T-helper 1 cell treated with Interleukin-12 subunit alpha and Interleukin-12 subunit beta and Interleukin-4 antibody, amounts not matched to agents 30 μg/mL and 1 μg/mL, for 36 hours (primary cell): Measurements from ENCODE around the gene RAB5IF.
"Not testable (repeated sequence)": the region's sequence is repeated elsewhere in the genome, so short reads cannot be mapped to it uniquely, and the experiment has no call there.

Experiments
- H3K27ac Mint-ChIP-seq: one replicate; pipeline ENCODE4 v1.8.0; 2021; ENCODE audit warnings: mild to moderate bottlenecking, mixed read lengths
- H3K27me3 Mint-ChIP-seq: one replicate; pipeline ENCODE4 v1.8.0; 2021; ENCODE audit warnings: low read depth, mixed read lengths
- H3K36me3 Mint-ChIP-seq: one replicate; pipeline ENCODE4 v1.8.0; 2021; ENCODE audit warnings: low read depth, mixed read lengths
- H3K4me1 Mint-ChIP-seq: one replicate; pipeline ENCODE4 v1.8.0; 2021; ENCODE audit warnings: low read depth, mixed read lengths
- H3K4me3 Mint-ChIP-seq: one replicate; pipeline ENCODE4 v1.8.0; 2021; ENCODE audit warnings: mild to moderate bottlenecking, moderate library complexity, mixed read lengths
- H3K9me3 Mint-ChIP-seq: one replicate; pipeline ENCODE4 v1.8.0; 2021; ENCODE audit warnings: mixed read lengths

The RAB5IF gene

GRCh38 chr20:36632147-36632486, 26.5 kb downstream of the RAB5IF start:
- H3K4me1 Mint-ChIP-seq: peaks cover 35% of the 10 kb centered on the region
- H3K27ac Mint-ChIP-seq: peak overlapping the region; percentile 45
- no peak overlapping the region for H3K4me3 Mint-ChIP-seq
- H3K9me3 Mint-ChIP-seq: no peaks in the 10 kb centered on the region
- H3K27me3 Mint-ChIP-seq: no peaks in the 10 kb centered on the region
- peaks cover 58% of the 10 kb centered on the region for H3K36me3 Mint-ChIP-seq

GRCh38 chr20:36632487-36633284, 27.1 kb downstream of the RAB5IF start:
- H3K27me3 Mint-ChIP-seq: no peaks in the 10 kb centered on the region
- H3K4me1 Mint-ChIP-seq: peaks cover 35% of the 10 kb centered on the region
- peak overlapping the region; percentile 45 for H3K27ac Mint-ChIP-seq
- no peak overlapping the region for H3K4me3 Mint-ChIP-seq
- H3K9me3 Mint-ChIP-seq: no peaks in the 10 kb centered on the region
- peaks cover 55% of the 10 kb centered on the region for H3K36me3 Mint-ChIP-seq

DNA sequence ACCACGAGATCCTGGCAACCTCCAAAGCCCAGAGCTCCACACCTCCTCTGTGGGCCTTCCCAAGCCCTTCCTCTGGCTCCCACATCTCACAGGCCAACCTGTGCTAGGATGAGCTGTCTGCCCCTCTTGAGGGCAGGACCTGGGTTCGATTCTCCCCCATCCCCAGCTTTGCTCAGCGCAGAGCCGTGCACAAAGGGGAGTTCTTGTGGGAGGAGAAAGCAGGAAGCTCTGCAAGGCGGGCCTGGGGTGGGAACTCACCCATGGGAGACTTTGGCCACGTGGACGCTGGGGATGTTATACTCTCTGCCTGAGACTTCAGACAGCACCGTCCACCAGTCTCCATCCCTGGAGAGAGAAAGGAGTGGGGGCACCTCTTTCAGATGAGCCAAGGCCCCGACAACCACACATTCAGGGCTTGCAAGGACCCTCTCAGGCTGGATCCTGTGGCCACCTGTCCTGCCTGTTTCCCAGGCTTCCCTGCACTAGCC, 27.8 kb downstream of the RAB5IF start:
- Mint-ChIP-seq H3K9me3 (no peaks in the 10 kb centered on the region), H3K36me3 (peaks cover 50% of the 10 kb centered on the region), H3K4me3 (no peak overlapping the region), H3K4me1 (peaks cover 30% of the 10 kb centered on the region), H3K27me3 (no peaks in the 10 kb centered on the region), H3K27ac (no peak overlapping the region)

GRCh38 chr20:36634342-36634741, 28.8 kb downstream of the RAB5IF start:
- Mint-ChIP-seq H3K27me3 (no peaks in the 10 kb centered on the region), H3K4me3 (no peak overlapping the region), H3K4me1 (peaks cover 25% of the 10 kb centered on the region), H3K9me3 (no peaks in the 10 kb centered on the region), H3K27ac (no peak overlapping the region), H3K36me3 (peaks cover 47% of the 10 kb centered on the region)

DNA sequence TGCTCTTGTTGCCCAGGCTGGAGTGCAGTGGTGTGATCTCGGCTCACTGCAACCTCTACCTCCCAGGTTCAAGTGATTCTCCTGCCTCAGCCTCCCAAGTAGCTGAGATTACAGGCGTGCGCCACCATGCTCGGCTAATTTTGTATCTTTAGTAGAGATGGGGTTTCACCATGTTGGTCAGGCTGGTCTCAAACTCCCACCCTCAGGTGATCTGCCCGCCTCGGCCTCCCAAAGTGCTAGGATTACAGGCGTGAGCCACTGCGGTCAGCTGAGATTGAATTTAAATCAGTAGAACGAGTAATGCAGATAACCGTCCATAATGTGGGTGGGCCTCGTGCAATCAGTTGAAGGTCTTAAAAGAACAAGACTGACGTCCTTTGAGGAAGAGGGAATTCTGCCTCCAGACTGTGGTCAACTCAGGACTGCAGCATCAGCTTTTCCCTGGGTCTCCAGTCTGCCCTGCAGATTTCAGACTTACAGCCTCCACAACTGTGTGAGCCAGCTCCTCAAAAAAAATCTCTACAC, 33.4 kb downstream of the RAB5IF start:
- not testable (repeated sequence) for H3K27me3 Mint-ChIP-seq, H3K9me3 Mint-ChIP-seq, H3K4me3 Mint-ChIP-seq, H3K27ac Mint-ChIP-seq
- H3K4me1 Mint-ChIP-seq: peaks cover 25% of the 10 kb centered on the region
- peaks cover 40% of the 10 kb centered on the region for H3K36me3 Mint-ChIP-seq

GRCh38 chr20:36641506-36641843, 35.9 kb downstream of the RAB5IF start:
- Mint-ChIP-seq H3K27ac (peak overlapping the region; percentile 17), H3K36me3 (peaks cover 37% of the 10 kb centered on the region), H3K9me3 (no peaks in the 10 kb centered on the region), H3K27me3 (no peaks in the 10 kb centered on the region), H3K4me1 (peaks cover 38% of the 10 kb centered on the region), H3K4me3 (no peak overlapping the region)

DNA sequence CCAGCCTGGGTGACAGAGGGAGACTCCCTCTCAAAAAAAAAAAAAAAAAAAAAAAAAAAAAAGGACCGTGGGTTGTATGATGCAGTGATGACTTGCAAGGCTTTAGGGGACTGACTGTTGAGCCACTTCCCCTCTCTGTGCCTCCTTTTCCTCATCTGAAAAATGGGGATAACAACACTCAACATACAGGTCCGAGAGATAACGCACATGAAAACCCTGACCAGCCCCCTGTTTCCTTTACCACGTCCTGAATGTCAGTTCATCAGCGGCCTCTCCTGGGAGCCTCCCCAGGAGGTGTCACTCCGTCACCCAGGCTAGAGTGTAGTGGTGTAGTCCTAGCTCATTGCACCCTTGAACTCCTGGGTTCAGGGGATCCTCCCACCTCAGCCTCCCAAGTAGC, 36.6 kb downstream of the RAB5IF start:
- Mint-ChIP-seq H3K36me3 (peaks cover 35% of the 10 kb centered on the region), H3K4me1 (peaks cover 42% of the 10 kb centered on the region), H3K27ac (peak overlapping the region; percentile 71), H3K9me3 (no peaks in the 10 kb centered on the region), H3K4me3 (peak overlapping the region; percentile 12), H3K27me3 (no peaks in the 10 kb centered on the region)

GRCh38 chr20:36644032-36644705, 38.6 kb downstream of the RAB5IF start:
- no peaks in the 10 kb centered on the region for H3K9me3 Mint-ChIP-seq
- peak overlapping the region; percentile 96 for H3K27ac Mint-ChIP-seq
- no peaks in the 10 kb centered on the region for H3K27me3 Mint-ChIP-seq
- peaks cover 32% of the 10 kb centered on the region for H3K36me3 Mint-ChIP-seq
- peaks cover 45% of the 10 kb centered on the region for H3K4me1 Mint-ChIP-seq
- peak overlapping the region; percentile 97 for H3K4me3 Mint-ChIP-seq

GRCh38 chr20:36644706-36645095, 39.1 kb downstream of the RAB5IF start:
- Mint-ChIP-seq H3K9me3 (no peaks in the 10 kb centered on the region), H3K27me3 (no peaks in the 10 kb centered on the region), H3K27ac (peak overlapping the region; percentile 96), H3K4me3 (peak overlapping the region; percentile 97), H3K36me3 (peaks cover 32% of the 10 kb centered on the region), H3K4me1 (peaks cover 45% of the 10 kb centered on the region)

DNA sequence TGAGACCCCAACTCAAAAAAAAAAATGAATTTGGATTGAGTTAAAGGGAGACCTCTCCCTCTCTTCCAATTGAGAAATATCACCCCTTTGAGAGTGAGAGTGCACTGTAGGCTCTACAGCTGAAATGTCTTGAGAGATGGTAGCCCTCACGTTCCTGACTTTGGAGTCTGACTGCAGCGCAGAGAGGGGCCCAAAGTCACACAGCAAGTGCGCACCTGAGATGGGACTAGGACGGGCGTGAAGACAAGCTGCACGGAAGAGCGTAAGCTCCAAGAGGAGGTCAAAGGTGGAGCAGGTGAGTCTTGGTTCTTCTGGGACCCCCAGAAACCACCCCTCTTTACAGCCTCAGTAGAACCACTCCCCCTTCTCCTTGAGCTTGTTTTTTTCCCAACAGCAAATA, 39.8 kb downstream of the RAB5IF start:
- Mint-ChIP-seq H3K27ac (peak overlapping the region; percentile 95), H3K9me3 (no peaks in the 10 kb centered on the region), H3K4me1 (peaks cover 45% of the 10 kb centered on the region), H3K27me3 (no peaks in the 10 kb centered on the region), H3K4me3 (peak overlapping the region; percentile 97), H3K36me3 (peaks cover 29% of the 10 kb centered on the region)

GRCh38 chr20:36645998-36646397, 40.4 kb downstream of the RAB5IF start, which contains the start of gene SLA2:
Gene SLA2, minus strand, starts transcription at chr20:36646196. Its CDS starts 4,861 bp downstream, at chr20:36641335.
- Mint-ChIP-seq H3K36me3 (peaks cover 26% of the 10 kb centered on the region), H3K4me3 (peak within 1 kb of the TSS; percentile 97), H3K27me3 (no peaks in the 10 kb centered on the region), H3K4me1 (peaks cover 45% of the 10 kb centered on the region), H3K27ac (peak within 1 kb of the TSS; percentile 95), H3K9me3 (no peaks in the 10 kb centered on the region)

DNA sequence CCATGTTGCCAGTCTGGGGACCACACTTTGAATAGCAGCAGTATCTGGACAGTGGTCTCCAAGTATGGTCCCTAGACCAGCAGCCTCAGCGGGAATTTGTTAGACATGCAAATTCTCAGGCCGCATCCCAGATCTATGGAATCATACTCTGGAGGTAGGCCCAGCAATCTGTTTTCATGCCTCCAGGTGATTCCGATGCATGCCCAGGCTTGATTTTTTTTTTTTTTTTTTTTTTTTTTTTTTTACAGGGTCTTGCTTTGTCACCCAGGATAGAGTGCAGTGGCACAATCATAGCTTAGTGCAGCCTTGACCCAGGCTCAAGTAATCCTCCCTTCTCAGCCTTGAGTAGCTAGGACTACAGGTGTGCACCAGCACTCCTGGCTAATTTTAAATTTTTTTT, 41.1 kb downstream of the RAB5IF start:
- peak overlapping the region; percentile 95 for H3K27ac Mint-ChIP-seq
- H3K36me3 Mint-ChIP-seq: peaks cover 21% of the 10 kb centered on the region
- H3K27me3 Mint-ChIP-seq: no peaks in the 10 kb centered on the region
- no peaks in the 10 kb centered on the region for H3K9me3 Mint-ChIP-seq
- H3K4me3 Mint-ChIP-seq: peak overlapping the region; percentile 97
- H3K4me1 Mint-ChIP-seq: peaks cover 42% of the 10 kb centered on the region

DNA sequence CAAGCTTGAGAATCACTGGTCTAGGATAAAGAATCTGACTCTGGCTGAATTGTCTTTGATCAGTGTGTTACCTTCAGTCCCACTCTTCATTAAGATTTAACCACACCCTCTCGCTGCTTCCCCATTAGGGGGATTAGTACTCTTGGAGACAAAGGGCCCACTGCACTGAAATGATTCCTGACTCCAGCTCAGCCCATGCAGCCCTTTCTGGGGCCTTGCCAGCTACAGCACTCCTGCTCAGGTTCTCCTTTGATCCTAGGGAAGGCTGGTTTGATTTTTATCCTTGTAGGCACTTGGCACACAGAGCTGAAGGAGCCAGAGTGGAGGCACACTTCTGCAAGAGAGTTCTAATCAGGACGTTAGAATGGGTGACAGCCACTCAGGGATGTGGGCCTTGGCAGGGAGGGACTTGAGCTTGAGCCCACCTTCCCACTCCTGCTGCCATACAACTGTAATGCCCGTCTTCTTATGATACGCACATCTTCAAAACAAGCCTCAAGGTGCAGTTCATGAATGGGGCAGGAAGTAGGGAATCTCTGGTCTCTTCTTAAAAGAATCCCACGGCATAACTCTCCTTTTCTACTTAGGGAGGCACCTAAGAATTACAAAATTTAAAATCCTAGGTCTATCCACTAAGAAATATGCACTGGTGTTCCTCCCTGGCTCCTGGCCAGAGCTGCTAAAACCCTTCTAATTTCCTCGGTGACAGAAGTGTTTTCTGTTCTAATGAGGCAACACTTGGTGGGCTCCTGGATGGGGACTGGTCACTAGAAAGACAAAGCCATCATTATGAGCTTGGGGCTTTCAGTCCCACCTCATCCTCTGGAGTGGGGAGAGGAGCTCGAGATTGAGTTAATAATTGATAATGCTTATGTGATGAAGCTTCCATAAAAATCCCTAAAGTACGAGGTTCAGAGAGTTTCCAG, 41.9 kb downstream of the RAB5IF start:
- no peaks in the 10 kb centered on the region for H3K9me3 Mint-ChIP-seq
- H3K27ac Mint-ChIP-seq: peak overlapping the region; percentile 23
- peaks cover 16% of the 10 kb centered on the region for H3K36me3 Mint-ChIP-seq
- H3K27me3 Mint-ChIP-seq: no peaks in the 10 kb centered on the region
- peaks cover 38% of the 10 kb centered on the region for H3K4me1 Mint-ChIP-seq
- peak overlapping the region; percentile 14 for H3K4me3 Mint-ChIP-seq

DNA sequence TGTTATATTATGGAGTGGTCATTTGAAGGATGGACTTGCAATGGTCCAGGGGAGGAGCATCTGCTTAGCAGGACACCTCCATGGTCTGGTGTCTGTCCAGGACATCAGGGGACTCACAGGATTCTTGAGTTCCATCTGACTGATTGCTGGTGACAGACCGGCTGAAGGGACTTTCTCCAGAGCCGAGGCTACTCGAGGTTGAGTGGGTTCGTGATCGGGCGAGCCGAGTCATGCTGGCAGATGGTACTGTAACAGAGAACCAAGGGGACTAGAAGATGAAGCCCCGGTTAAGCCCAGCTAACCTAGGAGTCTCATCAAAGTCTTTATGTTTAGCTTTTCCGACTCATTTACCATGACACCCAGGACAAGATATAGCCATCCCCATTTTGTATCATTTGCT, 47.9 kb downstream of the RAB5IF start:
- H3K36me3 Mint-ChIP-seq: peaks cover 17% of the 10 kb centered on the region
- H3K4me1 Mint-ChIP-seq: peaks cover 10% of the 10 kb centered on the region
- no peaks in the 10 kb centered on the region for H3K27me3 Mint-ChIP-seq
- no peak overlapping the region for H3K27ac Mint-ChIP-seq
- H3K9me3 Mint-ChIP-seq: no peaks in the 10 kb centered on the region
- no peak overlapping the region for H3K4me3 Mint-ChIP-seq
